Measurements from ENCODE around the gene ARVCF. TPM values are rescaled to one million over a fixed set of nuclear protein-coding genes. Genes with fewer than 3 reads are reported as not detected.

The ARVCF gene, protein sequence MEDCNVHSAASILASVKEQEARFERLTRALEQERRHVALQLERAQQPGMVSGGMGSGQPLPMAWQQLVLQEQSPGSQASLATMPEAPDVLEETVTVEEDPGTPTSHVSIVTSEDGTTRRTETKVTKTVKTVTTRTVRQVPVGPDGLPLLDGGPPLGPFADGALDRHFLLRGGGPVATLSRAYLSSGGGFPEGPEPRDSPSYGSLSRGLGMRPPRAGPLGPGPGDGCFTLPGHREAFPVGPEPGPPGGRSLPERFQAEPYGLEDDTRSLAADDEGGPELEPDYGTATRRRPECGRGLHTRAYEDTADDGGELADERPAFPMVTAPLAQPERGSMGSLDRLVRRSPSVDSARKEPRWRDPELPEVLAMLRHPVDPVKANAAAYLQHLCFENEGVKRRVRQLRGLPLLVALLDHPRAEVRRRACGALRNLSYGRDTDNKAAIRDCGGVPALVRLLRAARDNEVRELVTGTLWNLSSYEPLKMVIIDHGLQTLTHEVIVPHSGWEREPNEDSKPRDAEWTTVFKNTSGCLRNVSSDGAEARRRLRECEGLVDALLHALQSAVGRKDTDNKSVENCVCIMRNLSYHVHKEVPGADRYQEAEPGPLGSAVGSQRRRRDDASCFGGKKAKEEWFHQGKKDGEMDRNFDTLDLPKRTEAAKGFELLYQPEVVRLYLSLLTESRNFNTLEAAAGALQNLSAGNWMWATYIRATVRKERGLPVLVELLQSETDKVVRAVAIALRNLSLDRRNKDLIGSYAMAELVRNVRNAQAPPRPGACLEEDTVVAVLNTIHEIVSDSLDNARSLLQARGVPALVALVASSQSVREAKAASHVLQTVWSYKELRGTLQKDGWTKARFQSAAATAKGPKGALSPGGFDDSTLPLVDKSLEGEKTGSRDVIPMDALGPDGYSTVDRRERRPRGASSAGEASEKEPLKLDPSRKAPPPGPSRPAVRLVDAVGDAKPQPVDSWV
- total RNA-seq, result 10 to 100 TPM; 22.2 to 53.5 (median 32.1) TPM
- polyA plus RNA-seq, result 10 to 100 TPM; 26.8 to 58.9 TPM
- long read RNA-seq, donor 1, partial matches to known transcripts, result 18 of 99 reads
- long read RNA-seq, donor 1, other reads (novel, unspliced or antisense), result 77 of 99 reads
- long read RNA-seq, donor 2, partial matches to known transcripts, result 26 of 125 reads
- long read RNA-seq, donor 2, other reads (novel, unspliced or antisense), result 99 of 125 reads
- long read RNA-seq, donor 3, partial matches to known transcripts, result 24 of 40 reads
- long read RNA-seq, donor 3, other reads (novel, unspliced or antisense), result 16 of 40 reads

DNA sequence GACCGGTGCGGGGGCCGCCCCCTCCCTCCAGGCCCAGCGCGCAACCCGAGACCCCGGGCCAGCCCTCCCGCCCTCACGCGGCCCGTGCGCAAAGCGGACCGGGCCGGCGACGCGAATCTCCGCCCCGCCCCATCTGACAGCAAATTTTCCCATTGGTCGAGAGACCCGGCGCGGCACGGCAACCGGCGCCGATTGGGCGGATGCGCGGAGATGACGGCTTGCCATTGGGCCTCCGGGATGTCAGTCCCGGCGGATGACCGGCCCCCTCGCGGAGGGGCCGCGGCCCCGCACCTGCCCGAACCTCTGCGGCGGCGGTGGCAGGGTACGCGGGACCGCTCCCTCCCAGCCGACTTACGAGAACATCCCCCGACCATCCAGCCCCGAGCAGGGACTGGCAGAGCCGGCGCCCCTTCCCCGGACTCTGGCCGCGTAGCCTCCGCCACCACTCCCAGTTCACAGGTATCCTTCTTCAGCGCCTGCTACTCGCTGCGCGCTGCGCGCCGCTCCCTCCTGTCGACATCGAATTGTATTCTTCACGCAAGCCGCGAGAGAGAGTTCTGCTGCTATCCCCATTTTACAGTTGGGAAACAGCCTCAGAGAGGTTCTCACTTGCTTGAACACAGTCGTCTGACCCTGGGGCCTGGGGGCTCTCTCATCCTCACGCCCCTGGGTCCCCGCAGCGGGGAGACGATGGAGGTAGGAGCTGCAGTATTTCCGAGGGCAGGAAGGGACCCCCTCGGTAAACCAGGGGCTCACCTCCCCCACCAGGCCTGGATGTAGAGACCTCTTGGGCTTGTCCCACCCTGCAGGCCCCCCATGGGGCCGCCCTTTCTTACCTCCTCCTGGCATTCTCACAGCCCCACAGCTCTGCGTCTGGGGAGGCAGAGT, at the start of gene ARVCF:
Gene ARVCF (minus strand): TSS at position 90 of the 888 bp plus-strand sequence. CDS start 26,029 bp downstream, outside the sequence.
- H3K36me3 ChIP-seq, result no peaks in the 10 kb centered on the region
- TF ChIP-seq, protein P1, sequence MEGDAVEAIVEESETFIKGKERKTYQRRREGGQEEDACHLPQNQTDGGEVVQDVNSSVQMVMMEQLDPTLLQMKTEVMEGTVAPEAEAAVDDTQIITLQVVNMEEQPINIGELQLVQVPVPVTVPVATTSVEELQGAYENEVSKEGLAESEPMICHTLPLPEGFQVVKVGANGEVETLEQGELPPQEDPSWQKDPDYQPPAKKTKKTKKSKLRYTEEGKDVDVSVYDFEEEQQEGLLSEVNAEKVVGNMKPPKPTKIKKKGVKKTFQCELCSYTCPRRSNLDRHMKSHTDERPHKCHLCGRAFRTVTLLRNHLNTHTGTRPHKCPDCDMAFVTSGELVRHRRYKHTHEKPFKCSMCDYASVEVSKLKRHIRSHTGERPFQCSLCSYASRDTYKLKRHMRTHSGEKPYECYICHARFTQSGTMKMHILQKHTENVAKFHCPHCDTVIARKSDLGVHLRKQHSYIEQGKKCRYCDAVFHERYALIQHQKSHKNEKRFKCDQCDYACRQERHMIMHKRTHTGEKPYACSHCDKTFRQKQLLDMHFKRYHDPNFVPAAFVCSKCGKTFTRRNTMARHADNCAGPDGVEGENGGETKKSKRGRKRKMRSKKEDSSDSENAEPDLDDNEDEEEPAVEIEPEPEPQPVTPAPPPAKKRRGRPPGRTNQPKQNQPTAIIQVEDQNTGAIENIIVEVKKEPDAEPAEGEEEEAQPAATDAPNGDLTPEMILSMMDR (IDR thresholded peaks at IDR 0.05), result peak in 8 of 9 donors; percentile 12 to 48 (median 28)
- no peaks in the 10 kb centered on the region for H3K9me3 ChIP-seq
- peak within 1 kb of the TSS in 6 of 10 donors; percentile 10 to 62 (median 36) for H3K27ac ChIP-seq
- peaks cover 0 to 26% (median 0%) of the 10 kb centered on the region in 7 donors for H3K27me3 ChIP-seq
- ATAC-seq (peak; percentile 39 to 75 (median 72)), DNase-seq (peak; percentile 94)
- H3K4me1 ChIP-seq, result peaks cover 14 to 52% (median 39%) of the 10 kb centered on the region in 9 donors
- peak within 1 kb of the TSS; percentile 51 to 96 (median 79) for H3K4me3 ChIP-seq
- WGBS, 2 donors, result 1% methylated on average over 73 to 79 of the region's 79 CpGs
- intact Hi-C loops (cut with DNase I), result loop anchor here in 1 of 10 donors (5.0 kb wide), 1 partner anchor 65 kb away; the partner anchor contains the start of gene DGCR8

DNA sequence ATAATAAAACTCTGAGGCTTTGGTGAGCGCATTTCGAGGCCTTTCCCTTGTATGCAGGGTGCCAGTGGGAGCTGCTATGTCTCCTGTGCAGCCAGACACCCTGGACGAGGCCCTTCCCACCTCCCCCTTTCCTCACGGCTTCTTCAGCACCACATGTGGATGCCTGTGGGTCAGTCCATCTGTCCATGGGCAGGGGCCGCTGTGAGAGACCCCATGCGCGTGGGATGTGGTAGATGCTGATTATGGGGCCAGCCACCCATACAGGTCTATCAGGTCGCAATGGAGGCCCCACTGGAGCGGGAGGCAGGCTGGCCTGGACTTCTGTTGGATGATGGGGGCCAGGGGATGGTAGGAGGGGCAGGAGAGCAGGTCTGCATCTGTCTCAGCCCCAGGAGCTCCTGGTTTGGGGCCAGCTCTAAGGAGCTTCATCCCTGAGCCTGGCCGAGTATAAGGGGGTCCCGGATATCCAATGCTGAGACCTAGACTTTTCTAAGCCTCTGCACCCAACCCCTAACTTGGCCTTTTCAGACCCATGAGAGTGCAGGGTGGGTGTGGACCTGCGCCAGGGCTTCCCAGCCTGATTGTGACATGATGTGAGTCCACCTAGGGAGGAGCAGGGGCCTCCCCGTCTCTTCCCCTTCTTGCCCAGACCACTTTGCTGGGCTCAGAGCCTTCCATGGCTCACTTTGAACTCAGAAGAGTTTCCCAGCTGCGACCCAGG, 49.4 kb upstream of the ARVCF start:
- no peak for ATAC-seq
- no peak overlapping the region for H3K4me3 ChIP-seq
- WGBS, 2 donors, result 88% methylated on average over 14 of the region's 14 CpGs
- intact Hi-C loops (cut with DNase I), result no loop called here
- H3K9me3 ChIP-seq, result no peaks in the 10 kb centered on the region
- H3K27ac ChIP-seq, result no peak overlapping the region
- TF ChIP-seq, protein P1 (IDR thresholded peaks at IDR 0.05), result no peak
- H3K27me3 ChIP-seq, result no peaks in the 10 kb centered on the region
- no peak for DNase-seq
- H3K4me1 ChIP-seq, result peaks cover 0 to 6% (median 4%) of the 10 kb centered on the region in 9 donors
- peaks cover 0 to 54% (median 18%) of the 10 kb centered on the region in 9 donors for H3K36me3 ChIP-seq

DNA sequence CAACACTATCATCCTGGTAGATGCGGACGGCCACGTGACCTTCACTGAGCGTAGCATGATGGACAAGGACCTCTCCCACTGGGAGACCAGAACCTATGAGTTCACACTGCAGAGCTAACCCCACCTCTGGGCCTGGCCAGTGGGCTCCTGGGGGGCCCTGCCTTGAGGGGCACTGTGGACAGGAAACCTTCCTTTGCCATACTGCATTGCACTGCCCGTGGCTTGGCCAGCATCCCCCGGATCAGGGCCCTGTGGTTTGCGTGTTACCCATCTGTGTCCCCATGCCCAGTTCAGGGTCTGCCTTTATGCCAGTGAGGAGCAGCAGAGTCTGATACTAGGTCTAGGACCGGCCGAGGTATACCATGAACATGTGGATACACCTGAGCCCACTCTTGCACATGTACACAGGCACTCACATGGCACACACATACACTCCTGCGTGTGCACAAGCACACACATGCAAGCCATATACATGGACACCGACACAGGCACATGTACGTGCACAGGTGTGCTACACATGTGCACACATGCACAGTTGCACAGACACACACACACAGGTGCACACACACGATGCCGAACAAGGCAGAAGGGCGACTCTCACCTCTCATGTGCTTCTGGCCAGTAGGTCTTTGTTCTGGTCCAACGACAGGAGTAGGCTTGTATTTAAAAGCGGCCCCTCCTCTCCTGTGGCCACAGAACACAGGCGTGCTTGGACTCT, 48.1 kb upstream of the ARVCF start:
- H3K4me3 ChIP-seq, result no peak overlapping the region
- no peaks in the 10 kb centered on the region for H3K27me3 ChIP-seq
- no peak overlapping the region for H3K27ac ChIP-seq
- no peaks in the 10 kb centered on the region for H3K9me3 ChIP-seq
- peaks cover 0 to 68% (median 21%) of the 10 kb centered on the region in 9 donors for H3K36me3 ChIP-seq
- intact Hi-C loops (cut with DNase I), result no loop called here
- no peak for ATAC-seq
- H3K4me1 ChIP-seq, result peaks cover 0 to 8% (median 4%) of the 10 kb centered on the region in 9 donors
- no peak for DNase-seq
- WGBS, 2 donors, result 89 to 93% methylated on average over 18 of the region's 18 CpGs
- TF ChIP-seq, protein P1 (IDR thresholded peaks at IDR 0.05), result no peak

Data from heart right ventricle (tissue), 16 donors.